ENCODE measurements around the gene ITSN1.
"Not testable (repeated sequence)": the region's sequence is repeated elsewhere in the genome, so short reads cannot be mapped to it uniquely, and the experiment has no call there.

Gene ITSN1

GRCh38 chr21:33684068-33684467 is 41.8 kb downstream of the ITSN1 start:
- DNase-seq, result no peak

- peak; percentile 25 for DNase-seq
Measured at GRCh38 chr21:33684923-33685560, 42.7 kb downstream of the ITSN1 start.

- DNase-seq, result peak; percentile 20
Measured at GRCh38 chr21:33685613-33686197, 43.4 kb downstream of the ITSN1 start.

GRCh38 chr21:33686386-33686785 is 44.1 kb downstream of the ITSN1 start:
- DNase-seq, result peak; percentile 45

GRCh38 chr21:33687634-33688033 is 45.3 kb downstream of the ITSN1 start:
- DNase-seq, result no peak

GRCh38 chr21:33688353-33688752 is 46.1 kb downstream of the ITSN1 start:
- DNase-seq, result no peak

GRCh38 chr21:33690874-33691273 is 48.6 kb downstream of the ITSN1 start:
- peak; percentile 20 for DNase-seq

- DNase-seq, result peak; percentile 78
Measured at GRCh38 chr21:33691945-33692603, 49.8 kb downstream of the ITSN1 start.

- DNase-seq, result no peak
Measured at GRCh38 chr21:33695813-33696212, 53.5 kb downstream of the ITSN1 start.

- no peak for DNase-seq
Measured at GRCh38 chr21:33696465-33696864, 54.2 kb downstream of the ITSN1 start.

- no peak for DNase-seq
Measured at GRCh38 chr21:33698087-33698860, 56.0 kb downstream of the ITSN1 start.

- no peak for DNase-seq
Measured at GRCh38 chr21:33699277-33699676, 57.0 kb downstream of the ITSN1 start.

GRCh38 chr21:33700491-33700890 is 58.2 kb downstream of the ITSN1 start:
- no peak for DNase-seq

GRCh38 chr21:33703750-33704606 is 61.7 kb downstream of the ITSN1 start:
- DNase-seq, result no peak

- DNase-seq, result no peak
Measured at GRCh38 chr21:33707846-33708245, 65.5 kb downstream of the ITSN1 start.

GRCh38 chr21:33708874-33709273 is 66.6 kb downstream of the ITSN1 start:
- no peak for DNase-seq

GRCh38 chr21:33712022-33712803 is 69.9 kb downstream of the ITSN1 start:
- DNase-seq, result no peak

- DNase-seq, result no peak
Measured at GRCh38 chr21:33721081-33721480, 78.8 kb downstream of the ITSN1 start.

- not testable (repeated sequence) for DNase-seq
Measured at GRCh38 chr21:33729139-33729538, 86.8 kb downstream of the ITSN1 start.

- no peak for DNase-seq
Measured at GRCh38 chr21:33729641-33730040, 87.3 kb downstream of the ITSN1 start.

GRCh38 chr21:33731447-33731846 is 89.1 kb downstream of the ITSN1 start:
- no peak for DNase-seq

GRCh38 chr21:33732038-33732437 is 89.7 kb downstream of the ITSN1 start:
- no peak for DNase-seq

Data from NCI-H69 (cell line).